Middle frontal gyrus (tissue), 1 donor: ENCODE data around the gene EIF2S3.
"Not testable (repeated sequence)": the region's sequence is repeated elsewhere in the genome, so short reads cannot be mapped to it uniquely, and the experiment has no call there.

Source experiments
- DNase-seq: peaks from one replicate; pipeline ENCODE4 v3.0.0-alpha.2; 2015; ENCODE audit warnings: low spot score; ENCODE audit errors: extremely low spot score

The EIF2S3 gene

GRCh38 chrX:24049643-24050042, 5.1 kb upstream of the EIF2S3 start:
- not testable (repeated sequence) for DNase-seq

- DNase-seq = not testable (repeated sequence)
These were observed 4.0 kb upstream of the EIF2S3 start for GRCh38 chrX:24050522-24051318.

GRCh38 chrX:24055043-24055356, 244 bp downstream of the EIF2S3 start:
- DNase-seq = no peak

GRCh38 chrX:24063488-24063887, 8.7 kb downstream of the EIF2S3 start:
- no peak for DNase-seq

- no peak for DNase-seq
These were observed 15.1 kb downstream of the EIF2S3 start for GRCh38 chrX:24069877-24070276.

- DNase-seq = no peak
These were observed 24.7 kb downstream of the EIF2S3 start for GRCh38 chrX:24079411-24079810.

- DNase-seq = not testable (repeated sequence)
These were observed 25.5 kb downstream of the EIF2S3 start for GRCh38 chrX:24080245-24080644.

- no peak for DNase-seq
These were observed 25.9 kb downstream of the EIF2S3 start for GRCh38 chrX:24080704-24081103.

- no peak for DNase-seq
These were observed 27.0 kb downstream of the EIF2S3 start for GRCh38 chrX:24081661-24082154.

GRCh38 chrX:24082447-24082846, 27.7 kb downstream of the EIF2S3 start:
- no peak for DNase-seq

GRCh38 chrX:24085101-24085500, 30.3 kb downstream of the EIF2S3 start:
- DNase-seq = no peak

GRCh38 chrX:24090300-24091200, 35.8 kb downstream of the EIF2S3 start:
- DNase-seq = no peak

- DNase-seq = no peak
These were observed 39.0 kb downstream of the EIF2S3 start for GRCh38 chrX:24093746-24094145.

GRCh38 chrX:24097741-24098260, 43.0 kb downstream of the EIF2S3 start:
- no peak for DNase-seq

GRCh38 chrX:24098932-24099331, 44.2 kb downstream of the EIF2S3 start:
- DNase-seq = no peak

- DNase-seq = no peak
These were observed 44.6 kb downstream of the EIF2S3 start for GRCh38 chrX:24099394-24099793.

GRCh38 chrX:24100713-24101112, 46.0 kb downstream of the EIF2S3 start:
- DNase-seq = no peak

GRCh38 chrX:24110069-24110468, 55.3 kb downstream of the EIF2S3 start:
- DNase-seq = no peak

- DNase-seq = no peak
These were observed 58.4 kb downstream of the EIF2S3 start for GRCh38 chrX:24113181-24113580.

GRCh38 chrX:24117258-24117657, 62.5 kb downstream of the EIF2S3 start:
- peak; percentile 3 for DNase-seq

GRCh38 chrX:24124244-24124799, 69.6 kb downstream of the EIF2S3 start:
- DNase-seq = no peak
